ENCODE data around the gene DLG2.

Gene DLG2

DNA sequence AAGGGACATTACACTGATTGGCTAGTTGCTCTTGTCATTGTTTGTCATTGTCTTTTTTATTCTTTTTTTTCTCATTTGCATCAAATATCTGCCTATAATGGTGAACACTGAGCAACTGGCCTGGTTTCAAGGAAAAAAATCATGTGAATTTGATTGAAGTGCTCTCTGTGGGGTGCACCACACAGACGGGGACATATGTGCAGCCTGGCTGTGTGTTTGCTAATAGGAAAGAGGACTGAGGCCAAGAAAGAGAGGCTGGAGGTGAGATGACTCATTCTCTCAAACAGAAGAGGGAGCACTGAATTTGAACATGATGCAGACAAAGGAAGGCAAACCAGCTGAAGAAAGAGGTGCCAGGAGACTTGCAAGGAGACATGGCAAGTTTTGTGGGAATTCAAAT, 1656.1 kb downstream of the DLG2 start:
- no peak for DNase-seq (ENCODE audit: extremely low read depth, low read depth)
- TF ChIP-seq CTCF (IDR thresholded peaks at IDR 0.05; ENCODE audit: low read depth, low read length), result no peak

GRCh38 chr11:83970061-83970671, 1657.0 kb downstream of the DLG2 start:
- TF ChIP-seq CTCF (IDR thresholded peaks at IDR 0.05; ENCODE audit: low read depth, low read length), result no peak

GRCh38 chr11:83957038-83957900, 1669.9 kb downstream of the DLG2 start:
- DNase-seq (ENCODE audit: extremely low read depth, low read depth), result no peak
- TF ChIP-seq CTCF (IDR thresholded peaks at IDR 0.05; ENCODE audit: low read depth, low read length), result no peak

More at GRCh38 chr11:83970061-83970671, 1657.0 kb downstream of the DLG2 start:
- DNase-seq (ENCODE audit: extremely low read depth, low read depth), result no peak

DNA sequence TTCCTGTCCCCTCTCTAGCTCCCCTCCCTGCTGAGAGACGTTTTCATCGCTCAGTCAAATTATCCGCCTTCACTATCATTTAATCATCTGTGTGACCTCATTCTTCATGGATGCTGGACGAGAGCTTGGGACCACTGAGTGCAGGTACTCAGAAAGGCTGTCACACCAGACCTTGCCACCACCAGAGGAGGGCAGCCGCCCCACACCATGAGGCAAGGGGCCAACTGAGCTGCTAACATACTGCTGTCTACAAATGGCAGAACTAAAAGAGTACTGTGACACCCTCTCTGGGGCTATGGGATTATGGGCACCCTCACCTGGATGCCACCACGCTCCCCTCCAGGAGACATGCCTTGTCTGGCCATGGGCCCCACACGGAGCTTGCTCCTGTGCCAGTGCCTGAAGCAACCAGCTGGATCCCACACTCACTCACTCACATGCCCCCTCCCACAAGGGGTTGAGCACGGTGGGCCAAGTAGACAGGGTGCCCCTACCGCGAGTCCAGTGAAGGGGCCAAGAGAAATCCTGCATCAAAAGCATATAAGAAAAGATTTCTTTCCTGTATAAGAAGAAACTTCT, 1670.9 kb downstream of the DLG2 start:
- no peak for DNase-seq (ENCODE audit: extremely low read depth, low read depth)

DNA sequence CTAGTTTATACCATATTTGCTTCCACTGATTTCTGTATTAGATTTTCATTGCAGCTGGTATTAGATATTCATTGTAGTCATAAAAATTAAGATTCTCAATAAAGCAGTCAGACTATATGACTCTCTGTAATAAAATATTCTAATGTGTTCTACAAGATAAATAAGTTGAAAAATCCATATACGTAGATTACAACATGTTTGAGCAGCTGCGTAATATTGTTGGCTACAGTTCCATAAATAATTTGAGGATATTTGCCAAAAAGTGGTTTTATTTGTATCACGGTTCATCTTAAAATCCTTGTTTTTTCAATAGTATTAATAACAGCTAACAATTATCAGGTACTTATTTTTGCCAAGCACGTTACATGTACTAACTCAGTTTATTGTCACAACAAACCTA, 1672.4 kb downstream of the DLG2 start:
- no peak for TF ChIP-seq CTCF (IDR thresholded peaks at IDR 0.05; ENCODE audit: low read depth, low read length)
- no peak for DNase-seq (ENCODE audit: extremely low read depth, low read depth)

More for the DNA sequence above, 1670.9 kb downstream of the DLG2 start:
- no peak for TF ChIP-seq CTCF (IDR thresholded peaks at IDR 0.05; ENCODE audit: low read depth, low read length)

- no peak for DNase-seq (ENCODE audit: extremely low read depth, low read depth)
- TF ChIP-seq CTCF (IDR thresholded peaks at IDR 0.05; ENCODE audit: low read depth, low read length), result no peak
Observed at GRCh38 chr11:83951521-83951920, 1675.6 kb downstream of the DLG2 start.

DNA sequence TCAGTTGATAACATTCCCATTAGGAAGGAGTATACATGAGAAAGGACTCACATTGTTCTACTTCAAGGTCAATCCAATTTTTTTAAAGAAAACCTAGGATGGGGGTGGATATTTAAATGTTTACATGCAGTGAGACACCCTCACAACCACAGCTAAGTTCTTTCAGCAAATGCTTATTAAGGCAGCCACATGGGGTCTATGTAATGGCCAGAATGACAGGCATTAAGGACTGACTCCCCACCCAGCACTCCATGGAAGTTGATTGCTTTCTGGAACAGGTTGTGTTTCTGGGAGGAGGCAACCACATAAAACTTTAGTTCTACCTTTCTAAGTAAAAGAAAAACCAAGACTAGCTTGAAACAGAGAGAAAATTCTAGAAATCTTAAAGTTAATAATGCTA, 1678.9 kb downstream of the DLG2 start:
- DNase-seq (ENCODE audit: extremely low read depth, low read depth), result no peak
- no peak for TF ChIP-seq CTCF (IDR thresholded peaks at IDR 0.05; ENCODE audit: low read depth, low read length)
